WTC11 (cell line): ENCODE results near the gene GBF1. TPM values are rescaled to one million over a fixed set of nuclear protein-coding genes. Genes with fewer than 3 reads are reported as not detected.

Experiments
- ATAC-seq: fragments of 200-7000 bp; cut with Tn5 transposase; 2 replicates; pipeline ENCODE4 v1.10.0; 2021; ENCODE audit warnings: mild to moderate bottlenecking, moderate library complexity
- CTCF ChIA-PET: fragments of 300-600 bp; sonication (Branson Sonifier 250); formaldehyde crosslinking; loops from one replicate; lab custom pipeline; 2021; ENCODE audit warnings: antibody characterized with exemption; lab: Charles Lee
- POLR2A ChIA-PET: fragments of 350-600 bp; sonication (Branson Sonifier 250); formaldehyde crosslinking; loops from one replicate; lab custom pipeline; 2021; ENCODE audit warnings: antibody characterized with exemption; lab: Charles Lee
- DNase-seq: peaks from one replicate; pipeline ENCODE4 v3.0.0; 2021; ENCODE audit warnings: low spot score
- H3K27ac Mint-ChIP-seq: 2 replicates; pipeline ENCODE4 v1.8.0; 2021; ENCODE audit warnings: mixed read lengths
- H3K27me3 Mint-ChIP-seq: 2 replicates; pipeline ENCODE4 v1.8.0; 2021; ENCODE audit warnings: low read depth, mild to moderate bottlenecking, moderate library complexity, mixed read lengths
- H3K36me3 Mint-ChIP-seq: 2 replicates; pipeline ENCODE4 v1.8.0; 2021; ENCODE audit warnings: mixed read lengths
- H3K4me1 Mint-ChIP-seq: 2 replicates; pipeline ENCODE4 v1.8.0; 2022; ENCODE audit warnings: mixed read lengths
- H3K4me3 Mint-ChIP-seq: 2 replicates; pipeline ENCODE4 v1.8.0; 2021; ENCODE audit warnings: mild to moderate bottlenecking, moderate library complexity, mixed read lengths
- H3K9me3 Mint-ChIP-seq: 2 replicates; pipeline ENCODE4 v1.8.0; 2021; ENCODE audit warnings: mixed read lengths
- ATF2 ChIP-seq: sonication (generic); formaldehyde crosslinking; IDR thresholded peaks from 2 replicates; pipeline ENCODE4 v1.8.1; 2022; ENCODE audit warnings: low read depth, missing genetic modification reagents, borderline replicate concordance
- ATF6 ChIP-seq: sonication (generic); formaldehyde crosslinking; IDR thresholded peaks from 2 replicates; pipeline ENCODE4 v1.8.1; 2023; ENCODE audit warnings: mild to moderate bottlenecking, missing genetic modification reagents
- CBFB ChIP-seq: sonication (generic); formaldehyde crosslinking; IDR thresholded peaks from 2 replicates; pipeline ENCODE4 v1.8.1; 2022; ENCODE audit warnings: mild to moderate bottlenecking, low read depth, missing genetic modification reagents
- CTCF ChIP-seq: fragments of 200-600 bp; IDR thresholded peaks from 2 replicates; pipeline ENCODE4 v1.8.0; 2022; ENCODE audit warnings: antibody characterized with exemption
- E2F1 ChIP-seq: sonication (generic); formaldehyde crosslinking; IDR thresholded peaks from 2 replicates; pipeline ENCODE4 v1.8.0; 2022; ENCODE audit warnings: mild to moderate bottlenecking, missing genetic modification reagents
- E2F4 ChIP-seq: sonication (generic); formaldehyde crosslinking; IDR thresholded peaks from 2 replicates; pipeline ENCODE4 v1.8.1; 2022; ENCODE audit warnings: low read depth, mild to moderate bottlenecking, moderate library complexity, missing genetic modification reagents, borderline replicate concordance
- ESRRA ChIP-seq: sonication (generic); formaldehyde crosslinking; IDR thresholded peaks from 2 replicates; pipeline ENCODE4 v1.8.1; 2022; ENCODE audit warnings: mild to moderate bottlenecking, missing genetic modification reagents, borderline replicate concordance
- ETV6 ChIP-seq: sonication (generic); formaldehyde crosslinking; IDR thresholded peaks from 2 replicates; pipeline ENCODE4 v1.8.1; 2022; ENCODE audit warnings: mild to moderate bottlenecking, missing genetic modification reagents
- FOXJ3 ChIP-seq: sonication (generic); formaldehyde crosslinking; IDR thresholded peaks from 2 replicates; pipeline ENCODE4 v1.9.0; 2021; ENCODE audit warnings: missing genetic modification reagents, mild to moderate bottlenecking, borderline replicate concordance
- FOXK1 ChIP-seq: sonication (generic); formaldehyde crosslinking; IDR thresholded peaks from 2 replicates; pipeline ENCODE4 v1.8.0; 2022; ENCODE audit warnings: mild to moderate bottlenecking, moderate library complexity, missing genetic modification reagents
- GABPB1 ChIP-seq: sonication (generic); formaldehyde crosslinking; IDR thresholded peaks from 2 replicates; pipeline ENCODE4 v1.8.1; 2023; ENCODE audit warnings: mild to moderate bottlenecking, missing genetic modification reagents
- HMGXB4 ChIP-seq: sonication (generic); formaldehyde crosslinking; IDR thresholded peaks from 2 replicates; pipeline ENCODE4 v1.8.1; 2023; ENCODE audit warnings: mild to moderate bottlenecking, moderate library complexity, missing genetic modification reagents
- IRF2 ChIP-seq: sonication (generic); formaldehyde crosslinking; IDR thresholded peaks from 2 replicates; pipeline ENCODE4 v1.8.0; 2022; ENCODE audit warnings: low read depth, missing genetic modification reagents, borderline replicate concordance
- MLX ChIP-seq: sonication (generic); formaldehyde crosslinking; IDR thresholded peaks from 2 replicates; pipeline ENCODE4 v1.8.1; 2023; ENCODE audit warnings: mild to moderate bottlenecking, missing genetic modification reagents, moderate library complexity
- NFE2L1 ChIP-seq: sonication (generic); formaldehyde crosslinking; IDR thresholded peaks from 2 replicates; pipeline ENCODE4 v1.8.1; 2023; ENCODE audit warnings: missing genetic modification reagents
- RELA ChIP-seq: sonication (generic); formaldehyde crosslinking; IDR thresholded peaks from 2 replicates; pipeline ENCODE4 v1.8.1; 2022; ENCODE audit warnings: missing genetic modification reagents, mild to moderate bottlenecking, borderline replicate concordance
- SMAD3 ChIP-seq: sonication (generic); formaldehyde crosslinking; IDR thresholded peaks from 2 replicates; pipeline ENCODE4 v1.8.0; 2022; ENCODE audit warnings: missing genetic modification reagents, mild to moderate bottlenecking, borderline replicate concordance
- ZBTB21 ChIP-seq: sonication (generic); formaldehyde crosslinking; IDR thresholded peaks from 2 replicates; pipeline ENCODE4 v1.8.1; 2023; ENCODE audit warnings: mild to moderate bottlenecking, missing genetic modification reagents, borderline replicate concordance
- ZNF396 ChIP-seq: fragments of 250-450 bp; sonication (Bioruptor Pico); IDR thresholded peaks from 2 replicates; pipeline ENCODE4 v1.8.0; 2021; ENCODE audit warnings: mild to moderate bottlenecking, moderate library complexity, borderline replicate concordance
- total RNA-seq: library from RNA; stranded (reverse); gene quantifications from 3 replicates; pipeline ENCODE4 v1.2.3, GENCODE V29; 2021

Gene GBF1
- total RNA-seq, 1 experiment from 2014 or later = 32.4 TPM

GRCh38 chr10:102404361-102405107 is 159.2 kb downstream of the GBF1 start (continued):
- no peak for TF ChIP-seq FOXJ3 (CRISPR knock-in tag)
- TF ChIP-seq MLX (CRISPR knock-in tag) = no peak
- no peak for TF ChIP-seq IRF2 (CRISPR knock-in tag)
- TF ChIP-seq CTCF = no peak
- TF ChIP-seq CBFB (CRISPR knock-in tag) = no peak
- TF ChIP-seq FOXK1 (CRISPR knock-in tag) = no peak
- TF ChIP-seq HMGXB4 (CRISPR knock-in tag) = no peak

- no peaks in the 10 kb centered on the region for H3K36me3 Mint-ChIP-seq
- ChIA-PET POLR2A (no interaction called here), CTCF (interaction anchor here (0.8 to 4.8 kb wide), 10 partner anchors 11 to 174 kb away, joined by 3 to 68 read pairs (median 13); partner anchors contain the start of genes C10orf95, CUEDC2, FBXL15 and NFKB2)
- ATAC-seq = no peak
- H3K4me1 Mint-ChIP-seq = peaks cover 12% of the 10 kb centered on the region
- DNase-seq = no peak
- H3K9me3 Mint-ChIP-seq = no peaks in the 10 kb centered on the region
- TF ChIP-seq ZBTB21 (no peak), SMAD3 (CRISPR knock-in tag) (no peak), ETV6 (CRISPR knock-in tag) (no peak), GABPB1 (CRISPR knock-in tag) (no peak), ESRRA (CRISPR knock-in tag) (no peak), E2F4 (no peak), E2F1 (CRISPR knock-in tag) (no peak), ZNF396 (no peak), ATF6 (CRISPR knock-in tag) (no peak), RELA (no peak), ATF2 (CRISPR knock-in tag) (no peak), NFE2L1 (no peak)
- TF ChIP-seq, all 79 proteins: peak for 0
- H3K27me3 Mint-ChIP-seq = peaks cover 44% of the 10 kb centered on the region
- no peak overlapping the region for H3K27ac Mint-ChIP-seq
- no peak overlapping the region for H3K4me3 Mint-ChIP-seq
These were observed 159.8 kb downstream of the GBF1 start for GRCh38 chr10:102405108-102405571.
